Activated CD4-positive, CD25-positive, alpha-beta regulatory T cell treated with anti-CD3 and anti-CD28 coated beads, Interleukin-2, amount 50 U/mL, for 16 hours (primary cell): ENCODE results near the gene SORCS1.

Experiments used
- DNase-seq: peaks from one replicate; pipeline ENCODE4 v3.0.0-alpha.2; 2020; ENCODE audit warnings: low read depth, low spot score

Gene SORCS1

DNA sequence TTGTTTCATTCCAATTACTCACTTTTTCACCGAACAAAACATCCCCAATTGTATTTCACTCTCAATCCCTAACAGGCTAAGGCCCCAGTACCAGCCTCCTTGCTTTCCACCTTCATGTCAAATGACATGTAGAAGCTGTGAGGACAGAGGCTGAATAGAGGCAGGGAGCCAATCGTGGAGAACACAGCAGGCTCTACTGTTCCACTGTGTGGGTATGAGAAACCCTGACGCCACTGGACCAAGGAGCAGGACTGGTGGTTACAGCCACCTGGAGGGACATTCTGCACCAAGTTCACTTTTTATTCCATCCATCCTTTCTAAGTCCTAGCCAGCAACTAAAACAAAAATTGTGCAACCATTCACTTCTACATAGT, 502.8 kb downstream of the SORCS1 start:
- no peak for DNase-seq

GRCh38 chr10:106661133-106661766, 503.3 kb downstream of the SORCS1 start:
- DNase-seq: no peak

GRCh38 chr10:106660550-106660949, 504.0 kb downstream of the SORCS1 start:
- no peak for DNase-seq

DNA sequence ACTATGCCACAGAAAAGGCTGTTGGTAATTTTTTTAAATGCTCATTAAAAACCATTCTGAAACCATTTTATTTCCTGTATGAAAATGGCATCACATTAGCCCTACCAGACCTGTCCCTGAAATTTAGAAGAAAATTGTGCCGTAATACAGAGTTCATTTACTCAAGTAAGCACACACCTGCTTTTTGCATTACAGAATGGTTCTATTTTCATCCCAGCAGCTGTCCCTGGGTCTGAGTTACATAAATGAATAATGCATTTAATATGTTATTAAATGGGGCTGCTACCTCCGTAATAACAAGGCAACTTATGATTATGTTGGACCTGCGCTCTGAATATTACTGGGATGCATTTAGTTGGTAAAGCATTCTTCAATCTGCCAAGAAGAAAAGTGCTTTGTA, 508.9 kb downstream of the SORCS1 start:
- DNase-seq: no peak

DNA sequence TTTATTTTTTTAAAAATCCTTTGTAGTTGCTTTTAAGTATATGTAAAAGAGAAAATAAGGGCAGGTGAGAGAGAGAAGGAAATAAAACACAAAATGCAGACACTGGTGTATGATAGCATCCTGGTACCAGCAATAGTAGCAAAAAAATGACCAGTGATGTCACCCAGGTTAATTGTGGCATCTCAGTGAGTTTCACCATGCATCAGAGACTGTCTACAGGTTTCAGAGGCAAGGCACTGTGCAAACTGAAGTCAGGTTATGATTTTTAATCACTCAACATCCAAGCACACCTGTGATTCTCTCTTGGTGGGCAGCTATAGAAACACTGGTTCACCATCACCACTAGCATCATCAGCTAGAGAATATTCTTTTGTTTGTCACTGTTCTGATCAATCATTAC, 509.3 kb downstream of the SORCS1 start:
- no peak for DNase-seq

DNA sequence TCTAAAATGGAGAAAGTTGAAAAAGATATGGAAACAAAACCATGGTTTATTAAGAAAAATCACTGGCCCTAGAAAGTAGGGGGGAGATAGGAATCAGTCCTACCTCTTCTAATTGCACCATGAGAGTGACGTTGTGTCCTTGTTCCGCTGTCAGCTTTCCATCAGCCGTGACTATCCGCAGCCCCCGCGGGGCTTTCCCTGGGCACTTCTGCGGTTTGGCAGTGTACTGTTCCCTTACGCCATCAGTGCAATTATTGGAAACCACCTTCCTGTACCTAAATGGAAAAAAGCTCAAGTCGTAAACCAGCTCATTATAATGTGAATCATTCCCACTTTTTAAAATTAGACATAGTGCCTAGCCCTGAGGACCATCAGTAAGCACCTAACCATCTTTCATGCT, 512.2 kb downstream of the SORCS1 start:
- DNase-seq: no peak

GRCh38 chr10:106648534-106649481, 515.7 kb downstream of the SORCS1 start:
- no peak for DNase-seq

GRCh38 chr10:106643473-106643872, 521.0 kb downstream of the SORCS1 start:
- DNase-seq: no peak

GRCh38 chr10:106637873-106638272, 526.6 kb downstream of the SORCS1 start:
- no peak for DNase-seq

DNA sequence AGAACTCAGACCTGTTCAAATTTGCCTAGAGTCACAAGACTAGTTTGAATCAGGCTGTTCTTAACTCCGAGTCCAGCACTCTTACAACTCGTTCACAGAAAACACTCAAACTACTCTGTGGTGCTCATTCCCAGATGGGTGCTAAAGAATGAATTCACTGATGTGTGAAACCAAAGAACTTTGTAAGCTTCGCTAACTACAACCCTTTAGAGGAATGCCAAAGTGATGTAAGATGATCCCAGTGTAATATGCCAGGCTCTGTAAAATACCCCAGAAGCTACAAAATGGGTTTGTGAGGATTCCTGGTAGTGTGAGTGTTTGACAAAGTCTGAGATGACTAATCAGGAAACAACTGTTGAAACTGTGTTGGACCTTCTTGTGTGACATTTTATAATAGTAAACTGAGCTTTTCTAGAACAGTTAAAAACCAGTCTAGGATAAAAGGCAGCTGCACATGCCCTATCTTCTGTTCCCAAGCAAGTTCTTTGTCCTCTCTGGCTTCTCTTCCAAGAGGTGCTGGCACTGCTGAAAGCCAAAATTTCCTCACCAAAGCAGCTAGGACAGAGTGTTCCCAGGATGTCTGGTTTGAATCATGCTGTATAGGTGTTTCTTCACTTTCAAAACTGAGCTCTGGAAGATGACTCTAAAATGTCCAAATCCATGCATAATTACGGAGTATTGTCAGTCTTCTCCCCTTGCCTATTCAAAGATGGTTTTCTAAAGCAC, 527.6 kb downstream of the SORCS1 start:
- no peak for DNase-seq

GRCh38 chr10:106635947-106636346, 528.6 kb downstream of the SORCS1 start:
- DNase-seq: no peak

- DNase-seq: no peak
Observed at GRCh38 chr10:106631016-106631702, 533.3 kb downstream of the SORCS1 start.

- no peak for DNase-seq
Observed at GRCh38 chr10:106626371-106626770, 538.1 kb downstream of the SORCS1 start.

- DNase-seq: no peak
Observed at GRCh38 chr10:106625751-106626150, 538.8 kb downstream of the SORCS1 start.

- DNase-seq: no peak
Observed at GRCh38 chr10:106619346-106619745, 545.2 kb downstream of the SORCS1 start.

GRCh38 chr10:106618646-106619045, 545.9 kb downstream of the SORCS1 start:
- DNase-seq: no peak

DNA sequence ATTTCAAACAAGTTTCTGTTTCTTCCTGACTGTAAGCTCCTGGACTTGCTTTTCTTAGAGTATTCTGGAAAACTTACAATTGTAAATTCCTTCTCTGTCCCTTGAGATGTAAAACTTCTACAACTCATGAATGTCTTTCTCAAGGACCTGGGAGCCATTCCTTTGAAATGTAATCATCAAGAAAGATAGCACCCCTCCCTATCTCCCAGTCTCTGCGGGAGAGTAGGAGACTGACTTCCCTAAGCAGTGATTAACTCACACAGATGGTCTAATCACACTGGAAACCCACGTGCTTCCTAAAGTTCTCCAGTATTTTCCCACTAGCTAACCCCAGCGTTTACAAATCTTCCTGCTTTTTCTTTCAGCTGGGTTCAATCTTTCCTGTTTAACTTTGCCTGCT, 549.4 kb downstream of the SORCS1 start:
- no peak for DNase-seq

DNA sequence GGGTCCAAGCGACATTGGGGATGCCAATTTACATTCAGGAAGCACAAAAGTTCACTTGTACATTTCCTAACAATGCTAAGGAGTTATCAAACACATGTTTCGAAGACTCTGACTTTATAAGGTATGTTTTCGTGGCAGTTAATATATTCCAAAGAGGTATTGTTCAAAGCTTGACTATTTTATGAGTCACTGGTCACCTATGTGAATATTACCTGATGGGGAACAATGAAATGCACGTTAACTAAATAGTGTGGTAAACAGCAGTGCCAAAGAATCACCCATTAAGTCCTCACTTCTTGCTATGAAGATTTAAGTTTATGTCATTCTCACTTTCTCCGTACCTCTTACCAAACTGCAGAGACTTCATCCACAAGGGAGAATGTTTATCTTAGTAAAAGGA, 550.2 kb downstream of the SORCS1 start:
- no peak for DNase-seq

- no peak for DNase-seq
Observed at GRCh38 chr10:106612381-106612780, 552.1 kb downstream of the SORCS1 start.

DNA sequence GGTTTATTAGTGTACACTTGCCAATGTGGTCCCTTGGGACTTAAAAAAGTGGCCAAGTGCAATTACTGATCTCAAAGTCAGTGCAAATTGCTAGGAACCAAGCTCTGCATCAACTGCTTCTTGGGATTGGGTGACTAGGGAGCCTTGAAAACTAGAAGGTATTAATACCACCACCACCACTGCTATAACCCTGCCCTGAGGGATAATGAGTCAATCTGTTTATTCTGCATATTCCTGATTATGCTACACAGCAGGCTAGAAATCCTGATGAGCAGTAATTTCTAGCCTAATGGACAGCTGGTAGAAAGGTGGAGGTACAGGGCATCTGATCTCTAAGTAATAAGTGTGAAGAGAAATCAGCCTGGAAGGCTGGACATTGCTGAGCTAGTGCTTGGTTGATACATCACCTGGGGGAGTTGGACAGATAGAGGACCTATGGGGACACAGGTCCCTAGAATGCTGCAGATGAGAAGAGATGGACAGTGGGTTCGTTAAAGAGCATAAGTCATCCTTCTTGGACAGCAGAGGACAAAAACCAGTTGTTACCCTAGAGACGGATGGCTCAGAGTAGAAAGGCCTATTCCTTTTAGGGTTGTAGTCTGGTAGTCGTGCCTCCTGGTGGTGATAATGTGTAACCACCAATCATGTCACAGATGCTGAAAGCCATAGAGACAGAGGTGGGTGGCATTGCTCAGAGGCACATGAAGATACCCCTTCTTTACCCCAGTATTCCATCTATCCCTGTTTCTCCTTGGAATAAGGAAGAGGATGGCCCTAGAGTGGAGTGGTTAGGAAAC, 554.8 kb downstream of the SORCS1 start:
- DNase-seq: no peak

DNA sequence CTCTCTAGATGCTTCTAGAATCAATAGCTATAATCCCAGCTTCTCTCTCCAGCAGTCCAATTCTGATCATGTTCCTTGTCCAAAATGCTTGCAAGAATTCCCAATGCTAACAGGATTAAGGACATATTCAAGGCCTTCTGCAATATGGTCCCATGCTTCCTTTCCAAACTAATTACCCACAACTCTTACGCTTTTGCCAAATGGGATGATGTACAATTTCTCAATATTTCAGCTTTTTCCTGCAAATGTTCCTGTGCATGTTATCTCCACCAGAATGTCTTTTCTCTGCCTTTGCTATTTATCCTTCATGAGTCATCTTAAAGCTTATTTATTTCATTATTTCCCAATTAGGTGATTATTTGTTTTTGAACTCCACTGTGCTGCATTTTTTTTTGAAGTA, 556.4 kb downstream of the SORCS1 start:
- no peak for DNase-seq
